ENCODE results near the gene NFXL1. TPM values are rescaled to one million over a fixed set of nuclear protein-coding genes. Genes with fewer than 3 reads are reported as not detected.

NFXL1 gene
- total RNA-seq, 2 experiments from 2014 or later, result 10.9 to 12.0 TPM

Other genes with a start within 250 kb of the NFXL1 start
- gene CORIN, start 76.5 kb downstream of the NFXL1 start, total RNA-seq, result under 1 TPM in 1 of 2 experiments, not detected in 1; 0.56 TPM
- gene CNGA1, start 102.1 kb upstream of the NFXL1 start, total RNA-seq, result under 1 TPM in 1 of 2 experiments, not detected in 1; 0.70 TPM
- 1 to 10 TPM; 1.3 to 1.9 TPM for gene NIPAL1, start 102.2 kb upstream of the NFXL1 start, total RNA-seq
- gene TXK, start 219.7 kb upstream of the NFXL1 start, total RNA-seq, result 10 to 100 TPM; 16.5 to 18.4 TPM

All from activated CD4-positive, alpha-beta memory T cell treated with anti-CD3 and anti-CD28 coated beads for 36 hours (primary cell).